Body of pancreas (tissue), 4 donors: ENCODE measurements around the gene PATZ1. TPM values are rescaled to one million over a fixed set of nuclear protein-coding genes. Genes with fewer than 3 reads are reported as not detected.

Source experiments
- ATAC-seq: fragments of 150-250 bp; one replicate; pipeline ENCODE4 v1.9.1; 2016
- DNase-seq, 4 donors: peaks; one replicate each; pipeline ENCODE4 v3.0.0-alpha.2; 2019
- H3K27ac ChIP-seq, 4 donors: fragments of 200-600 bp; sonication (generic); 1 replicate in 3 of 4; 2 replicates in 1 of 4; pipeline versions ENCODE4 v1.5.1 to v1.6.1; 2016 to 2019; ENCODE audit warnings: mild to moderate bottlenecking in 1 of 4, mixed read lengths in 1 of 4, moderate library complexity in 1 of 4
- H3K27me3 ChIP-seq, 2 donors: fragments of 200-600 bp; sonication (generic); one replicate each; pipeline ENCODE4 v1.6.0; 2016; ENCODE audit warnings: mild to moderate bottlenecking in 1 of 2
- H3K36me3 ChIP-seq, 2 donors: fragments of 200-600 bp; sonication (generic); replicated peaks in 1 of 2; 2 replicates each; pipeline ENCODE4 v1.5.1; 2016; ENCODE audit warnings: low read depth in 2 of 2; ENCODE audit not compliant: insufficient read depth in 1 of 2
- H3K4me1 ChIP-seq: fragments of 200-600 bp; sonication (generic); one replicate; pipeline ENCODE4 v1.6.0; 2016
- H3K4me3 ChIP-seq, 2 donors: fragments of 200-600 bp; sonication (generic); 1 replicate in 1 of 2; 2 replicates in 1 of 2; pipeline ENCODE4 v1.5.1; 2016 to 2019
- H3K9me3 ChIP-seq, 3 donors: fragments of 200-600 bp; sonication (generic); 1 replicate in 2 of 3; 2 replicates in 1 of 3; pipeline ENCODE4 v1.5.1; 2016
- CTCF ChIP-seq, 7 experiments: fragments of 450-650 bp in 4 of 7; fragments of 200-600 bp in 3 of 7; sonication (generic) in 3 of 7; IDR thresholded peaks; one replicate each; pipeline ENCODE4 v1.5.1; 2016 to 2019; ENCODE audit warnings: antibody characterized with exemption in 7 of 7
- POLR2A ChIP-seq, 3 donors: fragments of 450-650 bp; IDR thresholded peaks; one replicate each; pipeline ENCODE4 v1.6.1; 2016; ENCODE audit warnings: antibody characterized with exemption in 3 of 3, mild to moderate bottlenecking in 2 of 3
- WGBS, 2 donors: methylation state at CpG; one replicate each; pipeline ENCODE4 v1.1.5; 2017; 5-methylcytosine and 5-hydroxymethylcytosine counted together
- intact Hi-C: fragments of 100-400 bp; cut with DNase I; formaldehyde crosslinking; loops from one replicate; pipeline ENCODE4 v1.15.1; 2023
- total RNA-seq, 2 donors: library from RNA; depleted of rRNA; stranded (reverse); fragments of >200 nt; gene quantifications; one replicate each; pipeline ENCODE4 v1.1.0, GENCODE V29; 2016

Gene PATZ1
- total RNA-seq, 2 donors from 2014 or later: 24.1 to 25.1 TPM

GRCh38 chr22:31282748-31283468, 63.2 kb downstream of the PATZ1 start:
- ATAC-seq: no peak
- 73 to 95% methylated on average over 5 to 8 of the region's 8 CpGs for WGBS, 2 donors
- Histone ChIP-seq H3K9me3 (no peaks in the 10 kb centered on the region), H3K4me1 (no peaks in the 10 kb centered on the region), H3K36me3 (peaks cover 0 to 5% of the 10 kb centered on the region in 2 donors), H3K27ac (no peak overlapping the region), H3K27me3 (no peaks in the 10 kb centered on the region), H3K4me3 (no peak overlapping the region)
- intact Hi-C loops: no loop called here
- DNase-seq: no peak
- TF ChIP-seq POLR2A (IDR thresholded peaks at IDR 0.05): no peak
- TF ChIP-seq CTCF (IDR thresholded peaks at IDR 0.05): no peak

GRCh38 chr22:31281733-31282132, 64.4 kb downstream of the PATZ1 start:
- intact Hi-C loops: no loop called here
- Histone ChIP-seq H3K27me3 (no peaks in the 10 kb centered on the region), H3K4me3 (no peak overlapping the region), H3K9me3 (no peaks in the 10 kb centered on the region), H3K27ac (no peak overlapping the region), H3K4me1 (no peaks in the 10 kb centered on the region), H3K36me3 (peaks cover 0 to 10% of the 10 kb centered on the region in 2 donors)
- 63 to 72% methylated on average over 4 of the region's 4 CpGs for WGBS, 2 donors
- DNase-seq (no peak), ATAC-seq (no peak)
- TF ChIP-seq POLR2A (IDR thresholded peaks at IDR 0.05) (no peak), CTCF (IDR thresholded peaks at IDR 0.05) (no peak)

GRCh38 chr22:31279821-31280505, 66.2 kb downstream of the PATZ1 start:
- intact Hi-C loops: no loop called here
- Histone ChIP-seq H3K36me3 (peaks cover 0 to 17% of the 10 kb centered on the region in 2 donors), H3K27me3 (no peaks in the 10 kb centered on the region), H3K4me1 (no peaks in the 10 kb centered on the region), H3K9me3 (no peaks in the 10 kb centered on the region), H3K27ac (no peak overlapping the region), H3K4me3 (no peak overlapping the region)
- ATAC-seq (no peak), DNase-seq (no peak)
- TF ChIP-seq POLR2A (IDR thresholded peaks at IDR 0.05) (no peak), CTCF (IDR thresholded peaks at IDR 0.05) (no peak)

DNA sequence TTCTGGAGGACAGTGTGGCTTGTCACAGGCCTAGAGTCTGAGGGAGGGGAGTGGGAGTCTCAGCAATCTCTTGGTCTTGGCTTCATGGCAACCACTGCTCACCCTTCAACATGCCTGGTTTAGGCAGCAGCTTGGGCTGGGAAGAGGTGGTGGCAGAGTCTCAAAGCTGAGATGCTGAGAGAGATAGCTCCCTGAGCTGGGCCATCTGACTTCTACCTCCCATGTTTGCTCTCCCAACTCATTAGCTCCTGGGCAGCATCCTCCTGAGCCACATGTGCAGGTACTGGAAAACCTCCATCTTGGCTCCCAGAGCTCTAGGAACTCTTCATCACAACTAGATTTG, 66.8 kb downstream of the PATZ1 start:
- Histone ChIP-seq H3K27me3 (no peaks in the 10 kb centered on the region), H3K4me1 (peaks cover 3% of the 10 kb centered on the region), H3K36me3 (peaks cover 0 to 19% of the 10 kb centered on the region in 2 donors), H3K4me3 (no peak overlapping the region), H3K27ac (no peak overlapping the region), H3K9me3 (no peaks in the 10 kb centered on the region)
- intact Hi-C loops: no loop called here
- no peak for TF ChIP-seq POLR2A (IDR thresholded peaks at IDR 0.05)
- TF ChIP-seq CTCF (IDR thresholded peaks at IDR 0.05): no peak
- no peak for ATAC-seq
- no peak for DNase-seq
